SU-DHL-6 (cell line): Measurements from ENCODE around the gene COL21A1.

ENCODE experiments used
- H2AFZ ChIP-seq: fragments of 200-600 bp; sonication (generic); 2 replicates; pipeline ENCODE4 v1.6.1; 2014; ENCODE audit warnings: low read depth, mild to moderate bottlenecking, moderate library complexity, mixed read lengths, antibody characterized with exemption, low read length; ENCODE audit not compliant: severe bottlenecking
- H3F3A ChIP-seq: fragments of 200-600 bp; shearing (Covaris generic); 2 replicates; pipeline ENCODE4 v1.6.0; 2016; ENCODE audit warnings: antibody characterized with exemption, mild to moderate bottlenecking; ENCODE audit not compliant: insufficient read depth
- H3K27ac ChIP-seq: fragments of 200-600 bp; sonication (generic); 2 replicates; pipeline ENCODE4 v1.5.1; 2016; ENCODE audit warnings: low read depth, mild to moderate bottlenecking, low read length, moderate library complexity, mixed read lengths
- H3K27me3 ChIP-seq: fragments of 200-600 bp; sonication (generic), shearing (Covaris generic); 2 replicates; pipeline ENCODE4 v1.6.0; 2014; ENCODE audit warnings: mild to moderate bottlenecking, low read length
- H3K36me3 ChIP-seq: fragments of 200-600 bp; sonication (generic); 2 replicates; pipeline ENCODE4 v1.6.1; 2014; ENCODE audit warnings: mild to moderate bottlenecking, low read length, mixed read lengths
- H3K4me2 ChIP-seq: fragments of 300-600, 200-600 bp; shearing (Covaris generic), sonication (generic); 2 replicates; pipeline ENCODE4 v1.6.0; 2014; ENCODE audit warnings: low read length, low read depth, mild to moderate bottlenecking; ENCODE audit not compliant: poor library complexity, severe bottlenecking
- H3K4me3 ChIP-seq: fragments of 200-600 bp; sonication (generic); 2 replicates; pipeline ENCODE4 v1.5.1; 2014; ENCODE audit warnings: antibody characterized with exemption, low read length, mild to moderate bottlenecking, mixed read lengths; ENCODE audit not compliant: insufficient read depth, poor library complexity, severe bottlenecking
- H3K79me2 ChIP-seq: fragments of 200-600 bp; sonication (generic); 2 replicates; pipeline ENCODE4 v1.6.1; 2014; ENCODE audit warnings: mild to moderate bottlenecking, low read length, moderate library complexity; ENCODE audit not compliant: insufficient read depth
- H3K9ac ChIP-seq: fragments of 200-600 bp; sonication (generic); 2 replicates; pipeline ENCODE4 v1.7.0; 2014; ENCODE audit warnings: mild to moderate bottlenecking, low read length
- H3K9me2 ChIP-seq: fragments of 200-600 bp; sonication (generic); replicated peaks from 2 replicates; pipeline ENCODE4 v1.6.1; 2014; ENCODE audit warnings: low read length; ENCODE audit not compliant: insufficient read depth
- H3K9me3 ChIP-seq: fragments of 200-600 bp; sonication (generic); 2 replicates; pipeline ENCODE4 v1.6.1; 2014; ENCODE audit warnings: low read length, mixed read lengths; ENCODE audit not compliant: insufficient read depth
- H4K20me1 ChIP-seq: fragments of 200-600 bp; sonication (generic); 2 replicates; pipeline ENCODE4 v1.6.1; 2014; ENCODE audit warnings: low read depth, mild to moderate bottlenecking, antibody characterized with exemption, low read length, moderate library complexity, mixed read lengths
- EZH2phosphoT487 ChIP-seq: fragments of 200-600 bp; sonication (generic), shearing (Covaris generic); conservative IDR thresholded peaks from 2 replicates; pipeline ENCODE4 v1.6.1; 2018; ENCODE audit warnings: mild to moderate bottlenecking, antibody characterized with exemption, low read length, moderate library complexity, mixed read lengths
- TF ChIP-seq, protein P1 (sequence below): fragments of 200-600 bp; sonication (generic); IDR thresholded peaks from one replicate; pipeline ENCODE4 v1.5.1; 2017; ENCODE audit warnings: antibody characterized with exemption, mild to moderate bottlenecking, low read length, moderate library complexity; ENCODE audit not compliant: insufficient read depth, poor library complexity, severe bottlenecking

The COL21A1 gene

DNA sequence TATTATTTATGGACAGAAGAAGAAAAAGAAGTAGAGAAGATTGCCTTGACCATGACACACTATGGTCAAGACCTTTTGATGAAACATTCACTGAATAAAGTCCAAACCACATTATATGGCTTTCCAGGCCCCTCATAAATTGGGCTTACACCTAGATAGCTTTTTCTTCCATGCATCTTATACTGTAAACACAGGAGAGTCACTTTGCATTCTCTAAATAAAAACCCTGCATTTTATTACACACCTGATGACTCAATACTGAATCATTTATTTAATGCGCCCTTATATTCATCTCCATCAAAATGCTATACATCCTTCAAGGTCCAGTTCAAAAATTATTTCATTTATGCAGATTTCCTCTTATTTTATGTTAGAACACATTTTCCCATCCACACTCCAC, 78.0 kb downstream of the COL21A1 start:
- Histone ChIP-seq H3K27ac (no peak overlapping the region), H3K36me3 (no peaks in the 10 kb centered on the region), H3K4me2 (no peak overlapping the region), H3F3A (no peaks in the 10 kb centered on the region), H3K9me3 (peaks cover 14% of the 10 kb centered on the region; the same call in 1 of the 2 replicates), H4K20me1 (no peaks in the 10 kb centered on the region), H3K4me3 (no peak overlapping the region), H3K9ac (no peak overlapping the region), H3K9me2 (no peaks in the 10 kb centered on the region), H3K27me3 (no peaks in the 10 kb centered on the region), H3K79me2 (no peaks in the 10 kb centered on the region), H2AFZ (no peak overlapping the region)
- no peak for TF ChIP-seq EZH2phosphoT487
- TF ChIP-seq, protein P1, sequence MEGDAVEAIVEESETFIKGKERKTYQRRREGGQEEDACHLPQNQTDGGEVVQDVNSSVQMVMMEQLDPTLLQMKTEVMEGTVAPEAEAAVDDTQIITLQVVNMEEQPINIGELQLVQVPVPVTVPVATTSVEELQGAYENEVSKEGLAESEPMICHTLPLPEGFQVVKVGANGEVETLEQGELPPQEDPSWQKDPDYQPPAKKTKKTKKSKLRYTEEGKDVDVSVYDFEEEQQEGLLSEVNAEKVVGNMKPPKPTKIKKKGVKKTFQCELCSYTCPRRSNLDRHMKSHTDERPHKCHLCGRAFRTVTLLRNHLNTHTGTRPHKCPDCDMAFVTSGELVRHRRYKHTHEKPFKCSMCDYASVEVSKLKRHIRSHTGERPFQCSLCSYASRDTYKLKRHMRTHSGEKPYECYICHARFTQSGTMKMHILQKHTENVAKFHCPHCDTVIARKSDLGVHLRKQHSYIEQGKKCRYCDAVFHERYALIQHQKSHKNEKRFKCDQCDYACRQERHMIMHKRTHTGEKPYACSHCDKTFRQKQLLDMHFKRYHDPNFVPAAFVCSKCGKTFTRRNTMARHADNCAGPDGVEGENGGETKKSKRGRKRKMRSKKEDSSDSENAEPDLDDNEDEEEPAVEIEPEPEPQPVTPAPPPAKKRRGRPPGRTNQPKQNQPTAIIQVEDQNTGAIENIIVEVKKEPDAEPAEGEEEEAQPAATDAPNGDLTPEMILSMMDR: no peak

DNA sequence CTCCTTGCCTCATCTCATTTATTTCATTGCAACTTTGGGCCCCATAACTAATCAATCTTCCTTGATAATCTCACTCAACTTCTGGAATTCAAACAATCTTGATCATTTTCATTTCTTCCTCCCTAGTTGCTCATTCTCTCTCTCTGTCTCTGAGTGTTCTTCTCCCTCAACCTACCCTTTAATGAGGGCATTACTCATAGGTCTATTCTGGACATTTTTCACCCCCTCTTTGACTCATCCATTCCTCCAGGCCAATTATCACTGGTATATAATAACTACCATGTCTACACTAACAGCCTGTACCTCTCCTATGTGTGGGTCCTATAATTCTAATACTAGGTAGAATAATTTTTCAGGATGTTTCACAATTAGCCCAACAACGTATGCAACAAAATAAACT, 78.8 kb downstream of the COL21A1 start:
- no peaks in the 10 kb centered on the region for H4K20me1 ChIP-seq
- H3K9me2 ChIP-seq: no peaks in the 10 kb centered on the region
- no peak overlapping the region for H3K4me3 ChIP-seq
- H3F3A ChIP-seq: no peaks in the 10 kb centered on the region
- H3K79me2 ChIP-seq: no peaks in the 10 kb centered on the region
- H3K4me2 ChIP-seq: no peak overlapping the region
- no peaks in the 10 kb centered on the region for H3K36me3 ChIP-seq
- peaks cover 11% of the 10 kb centered on the region; the same call in 1 of the 2 replicates for H3K9me3 ChIP-seq
- H3K27ac ChIP-seq: no peak overlapping the region
- H3K27me3 ChIP-seq: no peaks in the 10 kb centered on the region
- H3K9ac ChIP-seq: no peak overlapping the region
- no peak overlapping the region for H2AFZ ChIP-seq
- TF ChIP-seq EZH2phosphoT487: no peak
- TF ChIP-seq, protein P1: no peak

DNA sequence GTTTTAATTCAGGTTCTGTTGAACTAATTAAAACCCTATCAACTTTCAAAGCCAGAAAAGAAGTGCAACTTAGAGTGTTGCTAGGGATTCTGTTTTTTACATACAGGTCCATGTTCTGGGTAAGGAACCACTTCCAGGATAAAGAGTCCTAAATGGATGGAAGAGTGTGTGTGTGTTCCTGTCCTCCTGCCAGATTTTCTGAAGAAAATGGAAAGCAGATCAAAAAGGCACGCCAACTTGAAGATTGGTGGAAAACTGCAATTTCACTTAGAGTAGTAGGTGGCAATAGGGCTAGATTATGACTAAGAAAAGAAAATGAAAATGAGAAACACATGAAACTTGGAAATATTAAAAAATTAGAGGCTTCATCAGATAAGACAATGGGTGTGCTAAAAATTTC, 85.3 kb downstream of the COL21A1 start:
- no peaks in the 10 kb centered on the region for H4K20me1 ChIP-seq
- H3K79me2 ChIP-seq: no peaks in the 10 kb centered on the region
- no peaks in the 10 kb centered on the region for H3K27me3 ChIP-seq
- no peak overlapping the region for H3K4me3 ChIP-seq
- no peak overlapping the region for H2AFZ ChIP-seq
- H3K36me3 ChIP-seq: no peaks in the 10 kb centered on the region
- no peaks in the 10 kb centered on the region for H3K9me2 ChIP-seq
- H3K27ac ChIP-seq: no peak overlapping the region
- no peaks in the 10 kb centered on the region for H3K9me3 ChIP-seq
- no peaks in the 10 kb centered on the region for H3F3A ChIP-seq
- no peak overlapping the region for H3K9ac ChIP-seq
- H3K4me2 ChIP-seq: no peak overlapping the region
- TF ChIP-seq, protein P1: no peak
- TF ChIP-seq EZH2phosphoT487: no peak

DNA sequence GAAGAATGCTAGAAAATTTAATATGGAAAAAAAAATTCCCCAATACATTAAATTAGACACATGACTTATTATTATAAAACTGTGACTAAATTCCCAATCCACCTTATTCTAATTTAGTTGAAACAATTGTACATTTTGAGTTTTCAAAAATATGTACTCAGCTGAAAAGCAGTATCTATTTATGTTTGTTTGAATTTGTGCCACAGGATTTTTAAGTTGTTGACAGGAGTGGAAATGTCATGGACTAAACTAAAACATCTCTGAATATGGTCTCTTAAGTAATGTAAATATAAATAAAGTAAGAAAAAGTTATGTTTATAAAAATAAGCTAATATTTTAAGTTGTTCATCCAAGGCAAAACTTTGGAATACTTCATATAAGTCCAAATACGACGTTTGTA, 86.9 kb downstream of the COL21A1 start:
- Histone ChIP-seq H3K27ac (no peak overlapping the region), H3K4me2 (no peak overlapping the region)
- no peak for TF ChIP-seq EZH2phosphoT487
- TF ChIP-seq, protein P1: no peak

More for the DNA sequence above, 86.9 kb downstream of the COL21A1 start:
- H3K9ac ChIP-seq: no peak overlapping the region
- H4K20me1 ChIP-seq: no peaks in the 10 kb centered on the region
- H3K9me2 ChIP-seq: no peaks in the 10 kb centered on the region
- H3F3A ChIP-seq: no peaks in the 10 kb centered on the region
- no peaks in the 10 kb centered on the region for H3K27me3 ChIP-seq
- H3K9me3 ChIP-seq: no peaks in the 10 kb centered on the region
- H3K36me3 ChIP-seq: no peaks in the 10 kb centered on the region
- H3K4me3 ChIP-seq: no peak overlapping the region
- H3K79me2 ChIP-seq: no peaks in the 10 kb centered on the region
- no peak overlapping the region for H2AFZ ChIP-seq
